GM21515 (cell line): Measurements from ENCODE around the gene LHFPL3.

Experiments used
- ATAC-seq: cut with Tn5 transposase; IDR thresholded peaks from one replicate; pipeline ENCODE4 v1.9.1; 2021; ENCODE audit not compliant: unreplicated experiment

LHFPL3 gene

DNA sequence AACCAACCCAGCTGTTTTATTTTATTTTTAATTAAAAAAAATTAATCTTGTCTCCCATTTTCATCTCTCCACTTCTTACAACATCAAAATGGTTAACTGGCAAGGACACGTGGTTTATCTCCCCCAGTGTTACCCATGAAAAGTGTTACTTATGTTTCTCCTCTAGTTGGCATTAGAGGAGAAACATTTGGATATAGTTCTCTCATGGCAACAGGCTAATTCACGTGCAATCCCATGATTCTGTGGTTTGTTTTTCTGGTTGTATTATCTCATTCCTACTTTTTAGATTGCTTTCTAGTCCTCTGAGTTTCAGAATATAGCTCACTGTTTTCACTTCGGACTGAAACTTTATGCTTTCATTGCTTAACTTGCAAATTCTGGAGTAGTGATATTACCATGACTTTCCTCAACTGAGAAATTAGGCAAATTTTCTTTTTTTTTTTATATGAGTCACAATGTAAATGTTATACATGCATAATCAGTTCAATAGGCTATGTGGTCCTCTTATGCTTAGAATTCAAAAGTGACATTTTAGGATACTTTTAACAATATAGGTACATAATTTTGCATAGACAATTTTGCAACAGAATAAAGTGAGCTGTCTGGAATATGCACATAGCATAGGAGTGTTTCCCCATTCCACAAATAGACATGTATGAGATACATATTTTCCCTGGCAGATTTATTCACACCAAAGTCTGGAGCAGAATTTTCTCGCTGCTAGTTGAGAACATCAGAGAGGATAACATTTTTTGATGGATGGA, 43.0 kb downstream of the LHFPL3 start:
- no peak for ATAC-seq

DNA sequence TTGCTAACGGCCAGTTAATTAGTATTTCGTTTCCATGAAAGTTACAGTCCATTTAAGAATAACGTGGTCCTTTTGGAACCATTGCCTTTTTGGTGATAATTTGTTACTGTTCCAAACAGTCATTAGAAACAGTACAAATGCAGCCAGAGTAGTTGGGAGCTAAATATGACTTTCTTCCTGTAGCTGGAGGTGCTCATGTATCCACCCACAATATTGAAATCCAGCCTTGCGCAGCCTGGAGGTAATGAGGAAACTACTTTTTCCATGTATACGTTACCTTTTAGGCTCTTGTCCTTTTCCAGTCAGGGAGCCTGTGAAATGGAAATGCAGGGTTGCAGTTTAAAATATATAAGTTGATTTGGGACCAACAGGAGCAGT, 43.6 kb downstream of the LHFPL3 start:
- no peak for ATAC-seq

DNA sequence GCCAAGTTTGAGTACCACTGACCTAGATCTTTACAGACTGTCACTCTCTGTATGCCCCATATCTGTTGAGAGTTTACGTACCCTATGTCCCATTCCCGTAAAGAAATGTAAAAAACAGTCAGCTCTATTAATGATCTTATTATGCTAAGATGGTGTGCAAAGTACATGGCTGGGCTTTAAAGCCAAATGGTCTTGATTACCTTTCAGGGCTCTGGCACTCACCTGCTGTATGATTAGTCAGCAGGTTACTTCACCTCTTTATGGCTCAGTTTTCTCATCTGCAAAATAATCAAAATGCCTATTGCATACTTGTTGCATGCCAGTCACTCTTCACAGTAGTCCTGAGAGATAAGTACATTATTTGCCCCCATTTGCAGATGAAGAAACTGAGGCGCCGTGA, 54.2 kb downstream of the LHFPL3 start:
- ATAC-seq: no peak

DNA sequence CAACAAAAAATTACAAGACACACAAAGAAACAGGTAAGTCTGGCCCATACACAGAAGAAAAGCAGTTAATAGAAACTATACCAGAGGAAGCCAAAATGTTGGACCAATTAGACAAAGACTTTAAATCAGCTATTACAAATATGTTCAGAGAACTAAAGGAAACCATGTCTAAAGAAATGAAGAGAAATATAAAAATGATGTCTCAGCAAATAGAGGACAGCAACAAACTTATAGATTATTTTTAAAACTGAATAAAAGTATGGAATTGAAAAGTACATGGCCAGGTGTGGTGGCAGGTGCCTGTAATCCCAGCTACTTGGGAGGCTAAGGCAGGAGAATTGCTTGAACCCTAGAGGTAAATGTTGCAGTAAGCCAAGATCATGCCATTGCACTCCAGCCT, 58.5 kb downstream of the LHFPL3 start:
- ATAC-seq: no peak

DNA sequence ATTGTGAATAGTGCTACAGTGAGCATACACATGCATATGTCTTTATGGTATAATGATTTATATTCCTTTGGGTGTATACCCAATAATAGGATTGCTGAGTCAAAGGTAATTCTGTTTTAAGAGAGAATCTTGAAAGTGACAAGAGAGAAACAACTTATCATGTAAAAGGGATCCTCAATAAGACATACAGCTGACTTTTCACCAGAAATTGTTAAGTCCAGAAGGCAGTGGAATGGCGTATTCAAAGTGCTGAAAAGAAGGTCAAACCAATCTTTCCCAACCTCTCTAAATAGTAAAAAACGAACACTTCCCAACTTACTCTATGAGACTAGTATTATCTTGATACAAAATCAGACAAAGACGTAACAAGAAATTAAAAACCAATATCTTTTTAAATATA, 59.8 kb downstream of the LHFPL3 start:
- no peak for ATAC-seq

DNA sequence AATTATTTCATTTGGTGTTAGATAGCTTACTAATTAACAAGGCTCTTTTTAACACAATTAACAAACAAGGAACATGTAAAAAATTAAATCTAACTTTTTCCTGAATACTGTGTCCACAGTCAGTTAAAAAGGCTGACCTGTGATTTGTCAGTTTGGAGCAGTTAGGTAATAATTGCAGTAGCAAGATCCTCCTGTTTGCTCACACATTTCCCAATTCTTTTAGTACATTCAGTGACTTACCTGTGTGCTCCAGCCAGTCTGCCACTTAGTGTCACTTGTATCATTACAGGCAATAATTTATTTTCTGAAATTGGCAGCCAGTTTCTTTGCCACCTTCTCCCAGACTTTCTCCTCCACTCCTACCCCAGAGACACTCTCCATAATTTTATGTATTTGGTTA, 66.8 kb downstream of the LHFPL3 start:
- ATAC-seq: no peak

DNA sequence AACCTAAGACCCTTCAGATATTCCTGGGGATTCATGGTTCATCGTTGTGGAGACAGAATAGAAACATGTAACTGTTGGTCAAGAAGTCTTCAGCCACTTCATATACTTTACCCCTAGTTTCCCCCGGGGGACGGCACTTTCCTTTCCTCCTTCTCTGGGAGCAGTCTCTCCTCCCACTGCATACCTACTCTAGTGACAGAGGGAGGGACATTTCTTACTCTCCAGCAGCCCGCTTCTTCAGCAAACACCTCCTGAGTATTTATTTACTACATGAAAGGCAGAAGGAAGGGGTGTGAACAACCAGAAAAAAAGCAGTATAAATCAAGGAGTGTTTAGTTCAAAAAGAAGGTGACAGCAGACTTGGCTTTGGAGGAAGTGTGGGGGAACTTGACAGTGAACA, 69.0 kb downstream of the LHFPL3 start:
- no peak for ATAC-seq

DNA sequence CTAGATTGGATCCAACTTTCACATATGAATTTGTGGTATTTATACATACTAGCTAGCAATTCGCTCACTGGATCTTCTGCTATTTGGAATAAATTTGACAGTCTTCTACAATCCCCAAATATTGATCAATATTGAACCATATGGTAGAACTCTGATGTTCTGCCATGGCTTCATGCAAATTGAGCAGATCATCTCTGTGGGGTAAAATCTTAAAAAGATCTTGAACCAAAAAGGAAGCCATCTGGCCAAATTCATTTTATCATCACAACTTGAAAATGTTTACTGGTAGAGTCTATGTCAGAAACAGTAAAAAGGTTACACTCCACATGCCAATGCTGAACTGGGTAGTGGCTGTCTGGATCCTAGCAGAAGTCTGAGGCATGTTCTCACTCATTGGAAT, 80.0 kb downstream of the LHFPL3 start:
- ATAC-seq: no peak

DNA sequence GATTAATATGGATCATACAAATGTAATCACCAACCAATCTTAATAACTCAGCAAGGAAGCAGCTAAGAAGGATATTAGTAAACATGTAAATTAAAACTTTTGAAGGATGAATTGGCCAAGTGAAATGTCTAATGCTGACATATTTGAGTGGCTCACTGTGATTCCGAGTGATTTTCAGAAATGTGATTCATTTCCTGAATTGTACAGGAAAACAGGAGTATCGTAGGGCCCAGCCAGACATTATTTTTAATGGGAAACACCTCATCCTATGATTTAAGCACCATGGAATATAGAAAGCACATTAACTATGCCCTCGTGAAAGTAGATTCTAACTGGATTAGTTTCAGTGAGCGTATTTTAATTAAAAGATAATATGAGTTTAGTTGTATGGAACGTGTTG, 82.3 kb downstream of the LHFPL3 start:
- no peak for ATAC-seq

DNA sequence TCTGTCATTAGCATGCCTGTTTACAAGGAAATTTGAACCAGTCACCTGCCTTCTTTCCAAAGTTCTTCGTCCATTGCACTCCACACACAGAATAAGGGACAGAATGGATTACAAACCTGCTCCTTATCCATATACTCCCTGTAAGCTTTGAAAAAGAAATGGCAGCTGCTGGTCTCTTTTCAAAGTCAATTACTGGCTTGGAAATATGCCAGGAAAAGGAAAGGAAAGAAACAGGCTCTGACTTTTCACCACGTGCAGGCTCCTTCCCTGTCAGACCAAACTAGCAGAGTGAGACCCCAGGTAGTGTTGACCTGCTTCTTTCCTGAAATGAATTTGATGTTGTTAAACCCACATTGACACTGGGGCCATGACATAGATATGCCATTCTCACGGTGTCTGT, 84.5 kb downstream of the LHFPL3 start:
- ATAC-seq: no peak

DNA sequence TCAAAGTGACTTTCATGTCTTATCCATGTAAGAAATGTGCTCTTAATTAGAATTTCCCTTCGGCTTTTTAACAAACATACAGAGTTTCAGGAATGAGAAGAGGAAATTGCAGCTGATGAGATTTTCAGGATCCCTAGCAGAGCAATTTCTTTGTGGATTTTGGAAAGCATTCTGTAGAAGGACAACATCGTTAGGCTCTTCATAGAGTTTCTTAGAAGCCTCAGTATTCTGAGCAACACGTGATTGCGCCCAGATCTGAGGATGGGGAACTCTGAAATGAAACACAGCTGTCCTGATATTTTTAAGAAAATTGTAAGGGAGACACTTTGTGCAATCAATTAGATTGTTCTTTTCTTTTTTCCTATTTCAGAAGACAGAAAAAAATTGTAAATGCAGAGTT, 85.8 kb downstream of the LHFPL3 start:
- ATAC-seq: no peak

DNA sequence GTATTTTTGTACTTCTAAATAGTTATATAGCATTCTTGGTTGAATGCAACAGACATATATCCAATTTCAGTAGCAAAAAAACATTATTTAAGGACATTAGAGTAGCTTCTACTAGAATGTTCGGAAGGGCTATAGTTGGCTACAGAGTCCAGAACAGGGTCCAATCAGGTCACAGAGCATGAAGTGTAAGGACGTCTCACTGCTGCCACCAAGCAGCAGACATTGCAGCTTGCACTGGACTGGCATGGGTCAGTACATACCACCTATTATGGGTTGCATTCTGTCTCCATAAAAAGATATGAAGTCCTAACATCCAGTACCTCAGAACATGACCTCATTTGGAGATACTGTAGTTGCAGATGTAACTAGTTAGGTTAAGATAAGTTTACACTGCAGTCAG, 87.3 kb downstream of the LHFPL3 start:
- ATAC-seq: no peak

DNA sequence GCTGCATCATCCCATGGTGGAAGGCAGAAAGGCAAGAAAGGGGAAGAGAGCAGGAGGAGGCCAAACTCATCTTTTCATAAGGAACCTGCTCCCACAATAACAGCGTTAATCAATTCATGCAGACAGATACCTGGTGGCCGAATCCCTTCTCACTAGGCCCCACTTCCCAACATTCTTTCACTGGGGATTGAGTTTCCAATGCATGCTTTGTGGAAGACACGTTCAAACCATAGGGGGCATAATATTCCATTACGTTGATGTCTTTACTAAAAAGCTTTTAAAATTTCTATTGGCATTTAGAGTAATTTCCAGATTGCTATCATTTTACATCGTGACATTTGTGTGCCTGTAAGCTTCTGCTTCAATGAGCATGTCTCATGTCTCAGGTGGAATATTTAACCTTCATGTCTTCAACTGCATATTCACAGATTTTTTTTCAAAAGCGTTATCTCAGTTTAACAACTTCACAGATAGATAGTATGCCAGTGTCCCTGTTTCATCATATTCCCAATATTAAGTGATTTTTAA, 88.5 kb downstream of the LHFPL3 start:
- no peak for ATAC-seq

DNA sequence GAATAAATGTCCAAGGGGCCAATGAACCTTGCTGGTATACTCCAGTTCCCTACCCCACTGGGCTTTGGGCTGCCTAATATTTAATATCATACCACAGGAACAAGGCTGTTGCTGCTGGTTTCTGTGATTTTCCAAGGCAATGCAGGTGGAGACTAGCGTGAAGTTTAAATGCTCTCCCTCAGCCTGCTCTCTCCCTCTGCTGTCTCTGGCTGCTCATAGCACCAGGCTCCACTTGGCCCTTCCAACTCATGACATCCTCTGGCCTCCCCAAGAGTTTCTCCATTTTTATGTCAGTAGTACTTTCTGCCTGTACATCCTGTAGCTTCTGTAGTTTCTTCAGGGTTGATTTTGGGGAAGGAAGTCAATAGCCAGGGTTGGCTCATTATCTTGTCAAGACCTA, 103.5 kb downstream of the LHFPL3 start:
- no peak for ATAC-seq

DNA sequence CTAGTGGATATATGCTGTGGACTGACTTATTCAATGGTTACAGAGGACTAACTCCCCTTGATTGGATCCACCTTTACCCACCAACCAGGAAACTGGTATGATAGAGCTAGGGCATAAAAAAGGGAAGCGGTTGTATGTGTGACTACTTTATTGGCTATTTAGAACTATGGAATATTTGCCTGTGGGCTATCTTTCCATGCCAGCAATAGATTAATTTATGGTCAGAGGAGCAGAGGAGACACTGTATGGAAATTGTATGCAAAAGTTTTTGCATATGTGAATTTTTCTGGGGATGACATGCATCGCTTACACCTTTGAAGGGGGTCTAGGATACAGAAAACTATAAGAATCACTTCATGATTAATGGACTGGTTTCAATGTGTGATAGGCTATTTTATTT, 105.7 kb downstream of the LHFPL3 start:
- ATAC-seq: no peak

DNA sequence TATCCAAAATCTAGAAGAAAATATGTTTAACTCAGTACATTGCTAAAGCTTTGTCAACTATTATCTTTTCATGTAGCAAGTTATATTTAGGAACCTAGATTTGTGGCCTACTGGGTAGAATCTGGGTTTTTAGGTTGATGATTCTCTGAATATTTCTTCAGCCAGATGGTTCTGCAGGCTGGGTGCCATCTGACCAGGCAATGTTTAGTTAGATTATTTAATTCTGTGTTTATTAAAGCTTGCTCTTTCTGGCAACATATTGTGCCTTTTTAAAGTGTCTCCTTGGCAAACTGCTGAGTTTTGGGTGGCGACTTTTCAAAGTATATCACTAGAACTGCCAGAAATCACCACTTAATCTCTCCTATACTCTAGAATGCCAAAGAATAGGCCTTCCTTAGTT, 114.1 kb downstream of the LHFPL3 start:
- ATAC-seq: no peak

DNA sequence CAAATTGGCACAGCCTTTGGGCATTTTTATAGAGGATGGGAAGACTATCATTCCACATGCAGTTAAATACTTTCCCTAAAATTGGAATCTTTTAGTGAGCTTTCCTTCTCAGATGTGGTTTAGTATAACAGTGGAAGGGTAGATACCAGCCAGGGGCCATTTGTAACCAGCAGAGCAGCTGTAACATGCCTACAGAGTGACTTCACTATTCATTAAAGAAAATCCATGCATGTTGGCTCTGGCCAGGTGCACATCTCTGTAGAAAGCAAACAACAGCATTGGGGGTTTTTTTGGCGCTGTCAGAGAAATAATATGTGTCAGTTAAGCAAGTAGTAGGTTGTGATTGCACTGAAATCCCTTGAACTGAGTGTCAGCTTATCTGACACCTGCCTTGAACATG, 115.6 kb downstream of the LHFPL3 start:
- ATAC-seq: no peak

DNA sequence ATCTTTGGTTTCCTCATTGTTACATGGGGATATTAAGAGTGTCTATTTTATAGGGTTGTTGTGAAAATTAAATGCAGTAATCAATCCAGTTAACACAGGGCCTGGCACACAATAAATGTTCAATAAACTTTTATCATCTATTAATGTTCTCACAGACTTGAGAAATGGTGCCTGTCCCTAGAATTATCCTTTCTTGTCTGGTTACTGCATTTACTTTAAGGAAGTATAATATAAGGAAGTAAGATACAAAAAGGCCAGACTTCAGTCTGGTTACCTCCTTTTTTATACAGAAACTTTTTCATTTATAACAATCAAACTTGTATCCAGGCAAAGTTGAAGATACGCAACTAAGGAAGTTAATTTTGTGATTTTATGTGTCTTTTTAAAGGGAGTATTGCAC, 117.0 kb downstream of the LHFPL3 start:
- ATAC-seq: no peak

DNA sequence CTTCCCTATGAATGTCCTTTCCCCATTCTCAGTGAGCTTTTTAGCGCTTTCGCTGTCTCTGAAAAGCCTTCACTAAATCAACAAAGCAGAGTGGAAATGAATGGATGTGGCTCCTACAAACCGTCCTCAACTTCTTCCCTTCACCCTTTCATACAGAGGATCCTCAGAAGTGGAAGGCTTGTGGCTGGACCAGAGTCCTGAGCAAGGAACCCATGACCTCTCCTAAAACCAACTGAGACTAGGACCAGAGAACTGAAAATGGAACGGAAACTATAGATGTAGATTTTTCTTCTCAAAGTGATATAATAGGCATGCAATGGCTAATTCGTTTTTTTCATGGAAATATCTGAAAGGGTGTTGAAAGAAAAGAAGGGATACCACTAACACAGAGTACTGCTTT, 122.5 kb downstream of the LHFPL3 start:
- no peak for ATAC-seq

DNA sequence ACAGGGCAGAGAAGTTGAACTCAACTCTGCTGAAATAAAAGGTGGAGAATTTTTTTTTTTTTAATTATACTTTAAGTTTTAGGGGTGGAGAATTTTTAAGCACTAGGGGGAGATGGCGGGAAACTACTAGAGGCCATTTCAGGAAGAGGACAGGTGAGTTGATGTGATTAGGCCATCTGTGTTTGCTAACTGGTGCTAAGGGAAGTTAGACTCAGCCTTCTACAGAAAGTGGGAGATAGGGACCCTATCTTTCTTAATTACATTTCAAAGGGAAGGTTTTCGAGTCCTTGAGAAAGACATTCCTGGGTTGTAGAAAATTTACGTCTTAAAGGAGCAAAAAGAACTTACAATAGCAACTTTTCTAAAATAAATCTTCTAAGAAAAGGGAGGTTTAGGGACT, 124.8 kb downstream of the LHFPL3 start:
- no peak for ATAC-seq

DNA sequence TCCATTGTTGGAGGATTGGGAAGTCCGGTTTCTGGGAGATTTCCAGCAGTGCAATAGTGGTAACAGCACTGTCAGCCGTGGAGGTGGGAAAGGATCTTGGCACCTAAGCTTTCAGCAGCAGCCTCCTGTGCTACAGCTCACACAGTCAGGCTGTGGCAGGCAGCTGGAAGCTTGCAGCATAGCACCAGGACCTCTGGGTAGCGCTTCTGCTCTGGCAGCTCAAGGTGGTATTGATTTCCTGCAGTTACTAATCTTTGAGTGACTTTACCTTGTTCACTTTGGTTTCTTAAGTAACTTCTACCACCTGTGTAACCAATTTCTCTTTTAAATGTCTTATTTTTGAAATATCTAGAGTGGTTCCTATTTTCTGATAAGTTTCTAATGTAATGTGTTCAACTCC, 130.5 kb downstream of the LHFPL3 start:
- ATAC-seq: no peak

DNA sequence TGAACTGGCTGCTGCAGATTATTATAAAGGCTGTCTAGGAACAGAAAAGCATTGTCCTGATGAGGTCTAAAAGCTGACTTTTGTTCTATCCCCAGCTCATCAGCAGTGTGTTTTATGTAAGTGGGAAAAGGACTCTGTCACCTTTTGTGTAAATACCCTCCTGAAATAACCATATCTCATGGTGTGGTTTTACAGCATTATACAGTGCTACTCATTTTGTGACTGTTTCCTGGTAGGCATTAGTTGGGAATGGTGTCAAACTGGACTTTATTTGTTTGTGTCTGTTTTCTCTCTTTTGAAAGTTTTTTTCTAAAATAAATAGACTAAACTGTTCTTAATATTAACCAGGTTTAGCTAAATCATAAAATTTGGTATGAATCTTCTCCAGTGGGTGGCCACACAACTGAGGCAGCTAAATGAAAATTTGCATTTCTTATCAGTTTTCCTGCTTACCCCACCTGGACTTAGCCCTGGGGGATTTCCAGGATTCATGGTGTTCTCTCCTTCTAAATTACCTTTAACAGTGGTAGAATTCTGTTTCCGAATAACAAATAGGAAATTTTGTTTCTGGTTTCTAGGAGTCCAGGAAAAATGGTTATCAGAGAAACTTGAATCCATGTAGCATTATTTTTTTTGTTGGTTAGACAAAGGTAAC, 140.9 kb downstream of the LHFPL3 start:
- no peak for ATAC-seq

DNA sequence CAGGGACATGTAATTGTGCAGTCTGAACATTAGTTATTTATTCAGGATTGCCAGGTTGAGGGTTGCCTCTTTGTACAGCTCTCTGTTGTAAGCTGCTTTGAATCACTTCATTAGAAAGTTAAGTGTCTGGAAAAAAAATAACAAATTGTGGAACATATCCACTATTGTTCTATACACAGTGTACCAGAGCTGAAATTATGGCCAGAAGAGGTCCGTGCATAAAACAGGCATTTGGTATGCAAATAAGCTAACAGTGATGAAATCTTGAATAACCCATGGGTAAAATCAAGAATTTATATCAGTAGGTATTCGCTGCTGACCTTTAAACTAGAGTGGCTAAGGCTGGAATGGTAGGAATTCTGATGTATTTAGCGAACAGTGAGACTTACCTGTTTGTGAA, 152.1 kb downstream of the LHFPL3 start:
- ATAC-seq: no peak
